Progenitor cell of endocrine pancreas (in vitro differentiated cells): ENCODE data around the gene GRM4. TPM values are rescaled to one million over a fixed set of nuclear protein-coding genes. Genes with fewer than 3 reads are reported as not detected.
A peak's percentile ranks its signal among the peaks of the same experiment; 100 is the strongest.

Experiments used
- DNase-seq: peaks from one replicate; pipeline ENCODE4 v3.0.0; 2021; ENCODE audit warnings: low spot score; ENCODE audit not compliant: unreplicated experiment
- H3K27ac Mint-ChIP-seq: 2 replicates; pipeline ENCODE4 v1.8.0; 2021; ENCODE audit warnings: mild to moderate bottlenecking, moderate library complexity, mixed read lengths
- H3K27me3 Mint-ChIP-seq: 2 replicates; pipeline ENCODE4 v1.8.0; 2021; ENCODE audit warnings: mixed read lengths
- H3K36me3 Mint-ChIP-seq: 2 replicates; pipeline ENCODE4 v1.8.0; 2022; ENCODE audit warnings: mixed read lengths; ENCODE audit not compliant: insufficient read depth
- H3K4me1 Mint-ChIP-seq: 2 replicates; pipeline ENCODE4 v1.8.0; 2021; ENCODE audit warnings: low read depth, mixed read lengths
- H3K4me3 Mint-ChIP-seq: 2 replicates; pipeline ENCODE4 v1.8.0; 2021; ENCODE audit warnings: low read depth, mild to moderate bottlenecking, moderate library complexity, mixed read lengths
- H3K9me3 Mint-ChIP-seq: 2 replicates; pipeline ENCODE4 v1.8.0; 2021; ENCODE audit warnings: low read depth, mixed read lengths
- total RNA-seq: library from RNA; stranded (reverse); gene quantifications from 2 replicates; pipeline ENCODE4 v1.2.1, GENCODE V29; 2021
- TF ChIP-seq, protein P1 (sequence below): fragments of 200-600 bp; sonication (generic); IDR thresholded peaks from one replicate; pipeline ENCODE4 v1.5.0; 2021; ENCODE audit warnings: antibody characterized with exemption, mild to moderate bottlenecking; ENCODE audit not compliant: unreplicated experiment

Gene GRM4
- total RNA-seq, 1 donor from 2014 or later = 0.38 TPM

GRCh38 chr6:33991610-33992009 is 154.3 kb downstream of the GRM4 start:
- Mint-ChIP-seq H3K9me3 (peaks cover under 1% of the 10 kb centered on the region), H3K27ac (no peak overlapping the region), H3K4me1 (peaks cover 49% of the 10 kb centered on the region), H3K27me3 (peaks cover 52% of the 10 kb centered on the region), H3K36me3 (no peaks in the 10 kb centered on the region), H3K4me3 (no peak overlapping the region)
- DNase-seq = no peak
- TF ChIP-seq, protein P1, sequence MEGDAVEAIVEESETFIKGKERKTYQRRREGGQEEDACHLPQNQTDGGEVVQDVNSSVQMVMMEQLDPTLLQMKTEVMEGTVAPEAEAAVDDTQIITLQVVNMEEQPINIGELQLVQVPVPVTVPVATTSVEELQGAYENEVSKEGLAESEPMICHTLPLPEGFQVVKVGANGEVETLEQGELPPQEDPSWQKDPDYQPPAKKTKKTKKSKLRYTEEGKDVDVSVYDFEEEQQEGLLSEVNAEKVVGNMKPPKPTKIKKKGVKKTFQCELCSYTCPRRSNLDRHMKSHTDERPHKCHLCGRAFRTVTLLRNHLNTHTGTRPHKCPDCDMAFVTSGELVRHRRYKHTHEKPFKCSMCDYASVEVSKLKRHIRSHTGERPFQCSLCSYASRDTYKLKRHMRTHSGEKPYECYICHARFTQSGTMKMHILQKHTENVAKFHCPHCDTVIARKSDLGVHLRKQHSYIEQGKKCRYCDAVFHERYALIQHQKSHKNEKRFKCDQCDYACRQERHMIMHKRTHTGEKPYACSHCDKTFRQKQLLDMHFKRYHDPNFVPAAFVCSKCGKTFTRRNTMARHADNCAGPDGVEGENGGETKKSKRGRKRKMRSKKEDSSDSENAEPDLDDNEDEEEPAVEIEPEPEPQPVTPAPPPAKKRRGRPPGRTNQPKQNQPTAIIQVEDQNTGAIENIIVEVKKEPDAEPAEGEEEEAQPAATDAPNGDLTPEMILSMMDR = no peak

- peaks cover 43% of the 10 kb centered on the region for H3K4me1 Mint-ChIP-seq
- DNase-seq = no peak
- H3K27me3 Mint-ChIP-seq = peaks cover 49% of the 10 kb centered on the region
These were observed 155.8 kb downstream of the GRM4 start for GRCh38 chr6:33990061-33990541.

GRCh38 chr6:33989016-33989854 is 156.7 kb downstream of the GRM4 start:
- peaks cover 3% of the 10 kb centered on the region for H3K9me3 Mint-ChIP-seq
- peaks cover 1% of the 10 kb centered on the region for H3K36me3 Mint-ChIP-seq
- no peak overlapping the region for H3K4me3 Mint-ChIP-seq
- H3K27ac Mint-ChIP-seq = peak overlapping the region; percentile 80
- TF ChIP-seq, protein P1 = no peak
- H3K27me3 Mint-ChIP-seq = peaks cover 50% of the 10 kb centered on the region
- peaks cover 45% of the 10 kb centered on the region for H3K4me1 Mint-ChIP-seq
- DNase-seq = no peak

More at GRCh38 chr6:33990061-33990541, 155.8 kb downstream of the GRM4 start:
- TF ChIP-seq, protein P1 = no peak
- no peak overlapping the region for H3K4me3 Mint-ChIP-seq
- peaks cover 3% of the 10 kb centered on the region for H3K9me3 Mint-ChIP-seq
- no peak overlapping the region for H3K27ac Mint-ChIP-seq
- H3K36me3 Mint-ChIP-seq = peaks cover 1% of the 10 kb centered on the region

DNA sequence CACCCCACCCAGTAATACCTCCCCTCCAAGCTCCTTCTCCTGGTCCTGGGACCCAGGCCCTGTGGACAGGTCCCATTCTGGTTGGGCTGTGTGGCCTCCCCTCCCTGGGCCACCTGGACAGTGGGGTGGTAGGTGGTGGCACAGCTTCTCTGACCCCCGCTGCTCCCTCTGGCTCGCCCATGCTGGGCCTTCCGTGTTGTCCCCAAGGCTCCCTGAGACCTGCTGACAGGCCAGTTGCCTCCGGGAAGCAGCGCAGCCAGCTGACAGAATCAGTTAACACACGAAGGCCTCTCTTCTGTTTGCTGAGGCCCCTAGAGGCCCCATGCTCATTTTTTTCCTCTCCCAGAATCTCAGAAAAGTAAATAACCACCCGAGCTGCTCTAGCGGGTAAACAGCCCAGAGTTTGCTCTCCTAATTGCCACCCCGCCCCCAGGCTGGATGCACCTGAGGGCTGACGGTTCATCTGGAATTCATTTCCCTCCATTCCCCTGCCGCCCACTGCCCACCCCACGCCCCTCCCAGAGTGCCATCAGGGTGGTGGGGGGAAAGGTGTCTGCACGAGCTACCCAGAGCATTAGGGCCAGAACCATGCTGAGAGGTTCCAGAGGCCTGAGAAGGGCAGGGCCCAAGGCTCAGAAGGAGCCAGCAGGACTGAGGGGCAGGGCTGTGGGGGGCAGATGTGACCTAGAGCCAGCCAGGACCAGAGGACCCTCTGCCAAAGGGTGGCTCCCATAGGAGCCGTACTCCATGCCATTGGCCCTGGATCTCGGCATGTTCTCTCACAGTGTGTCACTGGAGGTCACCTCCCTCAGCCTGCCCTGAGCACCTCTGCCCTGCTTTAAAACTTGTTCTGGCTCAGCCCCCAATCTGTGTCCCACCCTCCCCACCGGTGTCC is 157.5 kb downstream of the GRM4 start:
- peaks cover 50% of the 10 kb centered on the region for H3K27me3 Mint-ChIP-seq
- TF ChIP-seq, protein P1 = no peak
- H3K4me3 Mint-ChIP-seq = peak overlapping the region; percentile 56
- peak overlapping the region; percentile 29 for H3K27ac Mint-ChIP-seq
- DNase-seq = peak; percentile 37
- peaks cover 1% of the 10 kb centered on the region for H3K36me3 Mint-ChIP-seq
- H3K9me3 Mint-ChIP-seq = peaks cover 3% of the 10 kb centered on the region
- H3K4me1 Mint-ChIP-seq = peaks cover 45% of the 10 kb centered on the region

- peaks cover 47% of the 10 kb centered on the region for H3K27me3 Mint-ChIP-seq
- H3K4me3 Mint-ChIP-seq = no peak overlapping the region
- H3K9me3 Mint-ChIP-seq = peaks cover 3% of the 10 kb centered on the region
- DNase-seq = no peak
- TF ChIP-seq, protein P1 = no peak
- no peak overlapping the region for H3K27ac Mint-ChIP-seq
- peaks cover 1% of the 10 kb centered on the region for H3K36me3 Mint-ChIP-seq
- H3K4me1 Mint-ChIP-seq = peaks cover 45% of the 10 kb centered on the region
These were observed 158.3 kb downstream of the GRM4 start for GRCh38 chr6:33987531-33988021.
